T-helper 2 cell treated with Interferon-gamma antibody and Interleukin-4, amounts not matched to agents 5 μg/mL and 100 μg/mL, for 36 hours (primary cell): ENCODE data around the gene ESPNL.

ENCODE experiments used
- DNase-seq: peaks from one replicate; pipeline ENCODE4 v3.0.0; 2021; ENCODE audit warnings: low spot score
- H3K27ac Mint-ChIP-seq: one replicate; pipeline ENCODE4 v1.8.0; 2021; ENCODE audit warnings: mild to moderate bottlenecking, mixed read lengths
- H3K27me3 Mint-ChIP-seq: one replicate; pipeline ENCODE4 v1.8.0; 2021; ENCODE audit warnings: low read depth, mixed read lengths
- H3K36me3 Mint-ChIP-seq: one replicate; pipeline ENCODE4 v1.8.0; 2021; ENCODE audit warnings: low read depth, mixed read lengths
- H3K4me1 Mint-ChIP-seq: one replicate; pipeline ENCODE4 v1.8.0; 2021; ENCODE audit warnings: low read depth, mixed read lengths
- H3K4me3 Mint-ChIP-seq: one replicate; pipeline ENCODE4 v1.8.0; 2022; ENCODE audit warnings: mild to moderate bottlenecking, moderate library complexity, mixed read lengths
- H3K9me3 Mint-ChIP-seq: one replicate; pipeline ENCODE4 v1.8.0; 2021; ENCODE audit warnings: mixed read lengths

Gene ESPNL

GRCh38 chr2:238138331-238139195 is 38.4 kb downstream of the ESPNL start, which contains the start of gene KLHL30:
TSS of gene KLHL30 (plus strand) at chr2:238138668. CDS start at chr2:238140755, 2,087 bp downstream.
- H3K27ac Mint-ChIP-seq: no peak within 1 kb of the TSS
- H3K36me3 Mint-ChIP-seq: no peaks in the 10 kb centered on the region
- no peak for DNase-seq
- no peaks in the 10 kb centered on the region for H3K27me3 Mint-ChIP-seq
- H3K9me3 Mint-ChIP-seq: no peaks in the 10 kb centered on the region
- no peaks in the 10 kb centered on the region for H3K4me1 Mint-ChIP-seq
- H3K4me3 Mint-ChIP-seq: no peak within 1 kb of the TSS

GRCh38 chr2:238139196-238140039 is 39.3 kb downstream of the ESPNL start:
- no peak overlapping the region for H3K27ac Mint-ChIP-seq
- no peaks in the 10 kb centered on the region for H3K36me3 Mint-ChIP-seq
- no peaks in the 10 kb centered on the region for H3K27me3 Mint-ChIP-seq
- no peak overlapping the region for H3K4me3 Mint-ChIP-seq
- peak; percentile 25 for DNase-seq
- no peaks in the 10 kb centered on the region for H3K4me1 Mint-ChIP-seq
- H3K9me3 Mint-ChIP-seq: no peaks in the 10 kb centered on the region

- Mint-ChIP-seq H3K27me3 (no peaks in the 10 kb centered on the region), H3K27ac (no peak overlapping the region), H3K9me3 (no peaks in the 10 kb centered on the region), H3K36me3 (no peaks in the 10 kb centered on the region), H3K4me3 (no peak overlapping the region), H3K4me1 (no peaks in the 10 kb centered on the region)
- no peak for DNase-seq
These were observed 39.9 kb downstream of the ESPNL start for GRCh38 chr2:238140040-238140439.

GRCh38 chr2:238140721-238141540 is 40.8 kb downstream of the ESPNL start:
- Mint-ChIP-seq H3K4me3 (no peak overlapping the region), H3K9me3 (no peaks in the 10 kb centered on the region), H3K27me3 (no peaks in the 10 kb centered on the region)

GRCh38 chr2:238141541-238142318 is 41.6 kb downstream of the ESPNL start:
- no peak for DNase-seq
- Mint-ChIP-seq H3K27me3 (no peaks in the 10 kb centered on the region), H3K9me3 (no peaks in the 10 kb centered on the region), H3K4me1 (no peaks in the 10 kb centered on the region), H3K27ac (no peak overlapping the region), H3K4me3 (no peak overlapping the region), H3K36me3 (no peaks in the 10 kb centered on the region)

More at GRCh38 chr2:238140721-238141540, 40.8 kb downstream of the ESPNL start:
- no peaks in the 10 kb centered on the region for H3K36me3 Mint-ChIP-seq
- no peaks in the 10 kb centered on the region for H3K4me1 Mint-ChIP-seq
- no peak for DNase-seq
- H3K27ac Mint-ChIP-seq: no peak overlapping the region

- Mint-ChIP-seq H3K36me3 (no peaks in the 10 kb centered on the region), H3K27me3 (no peaks in the 10 kb centered on the region), H3K4me3 (no peak overlapping the region), H3K4me1 (peaks cover 3% of the 10 kb centered on the region), H3K9me3 (no peaks in the 10 kb centered on the region), H3K27ac (no peak overlapping the region)
- no peak for DNase-seq
These were observed 42.5 kb downstream of the ESPNL start for GRCh38 chr2:238142382-238143205.

- H3K4me1 Mint-ChIP-seq: peaks cover 3% of the 10 kb centered on the region
- no peaks in the 10 kb centered on the region for H3K27me3 Mint-ChIP-seq
- no peaks in the 10 kb centered on the region for H3K36me3 Mint-ChIP-seq
- H3K27ac Mint-ChIP-seq: no peak overlapping the region
- H3K4me3 Mint-ChIP-seq: no peak overlapping the region
- no peaks in the 10 kb centered on the region for H3K9me3 Mint-ChIP-seq
- no peak for DNase-seq
These were observed 43.3 kb downstream of the ESPNL start for GRCh38 chr2:238143239-238143951.

- H3K4me3 Mint-ChIP-seq: no peak overlapping the region
- no peaks in the 10 kb centered on the region for H3K9me3 Mint-ChIP-seq
- no peaks in the 10 kb centered on the region for H3K27me3 Mint-ChIP-seq
- H3K36me3 Mint-ChIP-seq: no peaks in the 10 kb centered on the region
- DNase-seq: no peak
- H3K4me1 Mint-ChIP-seq: peaks cover 3% of the 10 kb centered on the region
- H3K27ac Mint-ChIP-seq: no peak overlapping the region
These were observed 44.1 kb downstream of the ESPNL start for GRCh38 chr2:238144262-238144661.

GRCh38 chr2:238145046-238145445 is 44.9 kb downstream of the ESPNL start:
- Mint-ChIP-seq H3K4me1 (peaks cover 3% of the 10 kb centered on the region), H3K36me3 (no peaks in the 10 kb centered on the region), H3K9me3 (no peaks in the 10 kb centered on the region), H3K27ac (no peak overlapping the region), H3K4me3 (no peak overlapping the region), H3K27me3 (no peaks in the 10 kb centered on the region)
- no peak for DNase-seq

- Mint-ChIP-seq H3K27me3 (no peaks in the 10 kb centered on the region), H3K4me1 (peaks cover 3% of the 10 kb centered on the region), H3K27ac (no peak overlapping the region), H3K36me3 (no peaks in the 10 kb centered on the region), H3K4me3 (no peak overlapping the region), H3K9me3 (no peaks in the 10 kb centered on the region)
- no peak for DNase-seq
These were observed 45.7 kb downstream of the ESPNL start for GRCh38 chr2:238145851-238146250.

GRCh38 chr2:238146884-238147544 is 46.9 kb downstream of the ESPNL start:
- Mint-ChIP-seq H3K36me3 (no peaks in the 10 kb centered on the region), H3K27ac (no peak overlapping the region), H3K4me1 (peaks cover 3% of the 10 kb centered on the region), H3K9me3 (no peaks in the 10 kb centered on the region), H3K27me3 (no peaks in the 10 kb centered on the region), H3K4me3 (no peak overlapping the region)
- DNase-seq: no peak

GRCh38 chr2:238148981-238149380 is 48.8 kb downstream of the ESPNL start:
- H3K27ac Mint-ChIP-seq: no peak overlapping the region
- no peaks in the 10 kb centered on the region for H3K9me3 Mint-ChIP-seq
- H3K36me3 Mint-ChIP-seq: no peaks in the 10 kb centered on the region
- H3K27me3 Mint-ChIP-seq: no peaks in the 10 kb centered on the region
- no peak overlapping the region for H3K4me3 Mint-ChIP-seq
- no peak for DNase-seq
- peaks cover 3% of the 10 kb centered on the region for H3K4me1 Mint-ChIP-seq
